Fibroblast of skin of left quadriceps (primary cell): Measurements from ENCODE around the gene TRAF2.
A peak's percentile ranks its signal among the peaks of the same experiment; 100 is the strongest.

Experiments used
- DNase-seq, 2 experiments: peaks; one replicate each; pipeline ENCODE4 v3.0.0-alpha.2; 2013; ENCODE audit warnings: low read depth in 2 of 2

Gene TRAF2

GRCh38 chr9:136937186-136938001, 51.1 kb downstream of the TRAF2 start:
- no peak for DNase-seq

- DNase-seq = no peak
Observed at GRCh38 chr9:136939431-136939995, 53.2 kb downstream of the TRAF2 start.

GRCh38 chr9:136939996-136940525, 53.7 kb downstream of the TRAF2 start:
- no peak for DNase-seq

DNA sequence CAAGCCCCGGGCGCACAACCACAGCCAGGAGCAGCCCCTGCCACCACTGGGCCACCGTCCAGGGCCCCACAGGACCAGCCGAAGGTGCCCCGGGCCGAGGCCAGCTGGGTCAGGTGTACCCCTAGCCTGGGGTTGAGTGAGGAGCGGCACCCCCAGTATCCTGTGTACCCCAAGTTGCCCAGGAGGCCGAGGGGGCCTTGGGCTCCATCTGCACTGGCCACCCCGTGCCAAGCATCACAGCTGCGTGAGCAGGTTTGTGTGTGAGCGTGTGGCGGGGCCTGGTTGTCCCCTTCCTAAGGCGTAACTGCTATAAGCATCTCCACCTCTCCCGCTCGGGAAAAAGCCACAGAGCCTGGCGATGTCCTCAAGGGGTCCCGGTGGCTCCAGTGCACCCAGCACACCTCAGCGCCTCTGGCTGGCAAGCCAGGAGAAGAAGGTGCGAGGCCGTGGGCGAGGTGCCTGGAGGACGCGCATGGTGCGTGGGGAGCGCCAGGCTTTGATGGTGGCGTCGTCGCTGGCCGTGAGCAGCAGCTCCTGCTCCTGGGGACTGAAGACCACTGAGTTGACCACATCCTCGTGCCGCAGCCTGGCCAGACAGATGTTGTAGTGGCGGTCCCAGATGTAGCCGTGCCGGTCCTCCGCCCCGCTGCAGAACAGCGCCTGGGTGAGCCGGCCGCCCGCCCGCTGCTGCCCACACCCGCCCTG, 54.4 kb downstream of the TRAF2 start:
- no peak for DNase-seq

- no peak for DNase-seq
Observed at GRCh38 chr9:136941231-136942111, 55.2 kb downstream of the TRAF2 start.

DNA sequence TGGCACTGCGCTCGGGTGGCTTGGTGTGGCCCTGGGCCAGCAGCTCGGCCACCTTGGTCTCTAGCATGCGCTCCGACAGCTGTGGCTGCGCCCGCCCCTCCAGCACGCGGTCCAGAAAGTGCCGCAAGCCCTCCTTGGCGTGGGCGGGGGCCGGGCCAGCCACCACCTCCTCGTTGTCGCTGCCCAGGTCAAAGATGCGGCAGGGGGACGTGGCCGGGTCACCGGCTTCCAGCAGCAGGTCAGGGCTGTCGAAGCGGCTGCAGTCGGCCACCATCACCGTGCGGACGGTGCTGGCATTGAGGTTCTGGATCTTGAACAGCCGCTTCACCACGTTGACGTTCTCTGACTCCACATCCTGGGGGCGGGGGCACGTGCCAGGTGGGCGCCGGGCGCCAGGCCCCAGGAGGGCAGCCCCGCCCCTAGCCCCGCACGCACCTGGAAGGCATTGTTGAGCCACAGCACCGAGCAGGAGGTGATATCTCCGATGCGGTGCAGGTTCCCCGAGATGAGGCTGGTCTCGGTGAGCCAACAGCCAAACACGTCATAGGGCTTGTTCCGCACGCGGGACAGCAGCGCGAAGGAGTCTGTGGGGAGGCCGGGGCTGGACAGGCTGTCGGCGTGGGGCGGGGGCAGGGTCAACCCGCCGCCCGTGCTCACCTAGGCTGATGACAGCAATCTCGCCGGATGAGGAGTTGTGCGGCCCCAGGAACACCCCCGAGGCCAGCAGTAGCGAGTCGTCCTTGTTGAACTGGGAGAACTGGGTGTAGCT, 56.0 kb downstream of the TRAF2 start:
- no peak for DNase-seq

- DNase-seq = no peak
Observed at GRCh38 chr9:136942881-136943230, 56.5 kb downstream of the TRAF2 start.

GRCh38 chr9:136943291-136944211, 57.2 kb downstream of the TRAF2 start:
- no peak for DNase-seq

DNA sequence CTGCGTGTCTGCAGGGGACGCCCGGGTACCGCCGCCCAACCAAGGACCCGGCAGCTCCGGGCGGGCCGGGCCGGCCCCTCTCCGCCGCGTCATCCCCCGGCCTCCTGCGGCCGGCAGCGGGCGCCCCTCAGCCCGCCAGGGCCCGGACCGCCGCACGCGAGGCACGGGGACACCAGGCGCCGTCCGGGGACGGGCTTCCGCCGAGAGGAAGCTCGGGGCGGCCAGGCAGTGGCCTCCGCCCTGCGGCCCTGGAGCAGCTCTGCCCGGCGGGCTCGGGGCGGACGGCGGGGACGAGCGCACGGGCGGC, 57.8 kb downstream of the TRAF2 start:
- DNase-seq = peak in 1 of 2 experiments; percentile 12

- peak; percentile 85 to 87 for DNase-seq
Observed at GRCh38 chr9:136944519-136945332, 58.4 kb downstream of the TRAF2 start, which contains the start of the genes C8G and FBXW5. TSS of gene C8G (plus strand) at chr9:136945243. CDS start at chr9:136945321, 78 bp downstream. TSS of gene FBXW5 (minus strand) at chr9:136944738. CDS start at chr9:136944083, 655 bp downstream.

DNA sequence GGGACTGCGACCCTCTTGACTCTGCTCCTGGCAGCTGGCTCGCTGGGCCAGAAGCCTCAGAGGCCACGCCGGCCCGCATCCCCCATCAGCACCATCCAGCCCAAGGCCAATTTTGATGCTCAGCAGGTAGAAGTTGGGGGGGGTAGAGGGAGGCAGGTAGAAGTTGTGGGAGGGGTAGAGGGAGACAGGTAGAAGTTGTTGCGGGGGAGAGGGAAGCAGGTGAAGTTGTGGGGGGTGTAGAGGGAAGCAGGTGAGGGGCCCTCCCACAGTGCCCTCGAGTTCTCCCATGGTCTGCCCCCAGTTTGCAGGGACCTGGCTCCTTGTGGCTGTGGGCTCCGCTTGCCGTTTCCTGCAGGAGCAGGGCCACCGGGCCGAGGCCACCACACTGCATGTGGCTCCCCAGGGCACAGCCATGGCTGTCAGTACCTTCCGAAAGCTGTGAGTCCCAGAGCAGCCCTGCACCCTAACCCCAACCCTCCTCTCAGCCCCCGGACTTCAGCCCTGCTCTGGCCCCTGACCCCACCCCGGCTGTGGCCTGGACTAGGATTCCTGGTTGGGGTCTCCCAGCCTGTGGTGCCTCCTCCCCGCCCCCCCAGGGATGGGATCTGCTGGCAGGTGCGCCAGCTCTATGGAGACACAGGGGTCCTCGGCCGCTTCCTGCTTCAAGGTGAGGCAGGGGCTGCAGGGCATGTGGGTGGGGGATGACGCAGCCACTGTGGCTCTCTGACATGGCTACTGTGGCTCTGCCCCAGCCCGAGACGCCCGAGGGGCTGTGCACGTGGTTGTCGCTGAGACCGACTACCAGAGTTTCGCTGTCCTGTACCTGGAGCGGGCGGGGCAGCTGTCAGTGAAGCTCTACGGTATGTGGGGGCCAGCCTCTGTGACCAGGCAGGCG, 59.3 kb downstream of the TRAF2 start:
- no peak for DNase-seq

DNA sequence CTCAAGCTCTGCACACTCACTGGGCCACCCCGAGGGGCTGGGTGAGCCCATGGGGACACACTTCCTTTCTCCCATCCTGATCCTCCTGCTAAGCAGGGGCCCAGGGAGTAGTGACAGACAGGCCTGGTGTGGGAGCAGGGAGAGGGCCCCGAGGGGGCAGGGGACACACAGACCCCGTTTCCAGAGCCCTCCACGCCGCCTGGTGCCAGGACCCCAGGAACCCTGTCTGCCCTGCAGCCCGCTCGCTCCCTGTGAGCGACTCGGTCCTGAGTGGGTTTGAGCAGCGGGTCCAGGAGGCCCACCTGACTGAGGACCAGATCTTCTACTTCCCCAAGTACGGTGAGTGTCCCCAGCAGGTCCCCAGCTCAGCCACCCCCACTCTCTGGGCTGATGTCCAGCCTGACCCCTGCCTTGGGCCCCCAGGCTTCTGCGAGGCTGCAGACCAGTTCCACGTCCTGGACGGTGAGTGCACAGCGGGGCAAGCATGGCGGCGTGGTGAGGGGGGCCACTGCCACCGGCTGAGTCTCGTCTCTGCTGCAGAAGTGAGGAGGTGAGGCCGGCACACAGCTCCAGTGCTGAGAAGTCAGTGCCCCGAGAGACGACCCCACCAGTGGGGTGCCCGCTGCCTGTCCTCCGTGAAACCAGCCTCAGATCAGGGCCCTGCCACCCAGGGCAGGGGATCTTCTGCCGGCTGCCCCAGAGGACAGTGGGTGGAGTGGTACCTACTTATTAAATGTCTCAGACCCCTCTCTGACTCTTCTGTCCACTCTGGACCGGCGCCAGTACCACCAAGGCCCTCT, 60.1 kb downstream of the TRAF2 start:
- no peak for DNase-seq

- DNase-seq = no peak
Observed at GRCh38 chr9:136947028-136947891, 60.9 kb downstream of the TRAF2 start.

- no peak for DNase-seq
Observed at GRCh38 chr9:136947955-136948510, 61.7 kb downstream of the TRAF2 start.

DNA sequence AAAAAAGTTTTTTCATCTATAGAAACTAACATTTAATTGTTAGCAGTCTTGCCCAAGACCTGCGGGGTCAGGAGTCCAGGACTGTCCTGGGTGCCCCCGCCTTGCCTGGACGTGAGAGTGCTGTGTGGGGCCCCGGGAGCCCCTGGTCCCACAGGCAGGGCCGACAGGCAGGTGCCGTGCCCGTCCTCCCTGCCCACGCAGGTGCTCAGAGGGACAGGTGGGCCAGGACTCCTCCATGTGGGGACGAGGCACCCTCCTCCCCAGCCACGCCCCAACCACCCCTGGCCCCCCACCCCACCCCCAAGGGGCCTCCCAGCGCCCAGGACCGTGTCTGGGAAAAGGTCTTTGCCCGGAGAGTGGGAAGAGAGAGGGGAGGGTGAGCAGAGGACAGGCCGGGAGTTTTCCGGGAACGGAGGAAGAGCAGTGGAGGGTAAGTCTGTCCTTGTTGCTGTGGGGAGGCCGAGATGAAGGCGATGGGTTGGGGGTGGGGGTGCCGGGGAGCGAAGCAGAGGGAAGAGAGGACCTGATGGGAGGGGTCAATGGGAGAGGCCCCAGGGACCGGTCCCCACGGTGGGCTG, 63.0 kb downstream of the TRAF2 start:
- no peak for DNase-seq
